Glutamatergic neuron (in vitro differentiated cells): ENCODE results near the gene VIPR1. TPM values are rescaled to one million over a fixed set of nuclear protein-coding genes. Genes with fewer than 3 reads are reported as not detected.

Experiments used
- DNase-seq: peaks from one replicate; pipeline ENCODE4 v3.0.0; 2022
- H3K27ac Mint-ChIP-seq: one replicate; pipeline ENCODE4 v1.8.0; 2020; ENCODE audit warnings: mild to moderate bottlenecking, mixed read lengths, inconsistent platforms; ENCODE audit not compliant: unreplicated experiment
- H3K27me3 Mint-ChIP-seq: one replicate; pipeline ENCODE4 v1.8.0; 2020; ENCODE audit warnings: mild to moderate bottlenecking, moderate library complexity, mixed read lengths, inconsistent platforms; ENCODE audit not compliant: unreplicated experiment
- H3K36me3 Mint-ChIP-seq: one replicate; pipeline ENCODE4 v1.8.0; 2020; ENCODE audit warnings: mild to moderate bottlenecking, mixed read lengths, inconsistent platforms; ENCODE audit not compliant: unreplicated experiment
- H3K4me1 Mint-ChIP-seq: one replicate; pipeline ENCODE4 v1.8.0; 2020; ENCODE audit warnings: mild to moderate bottlenecking, low read depth, mixed read lengths, inconsistent platforms; ENCODE audit not compliant: unreplicated experiment
- H3K4me3 Mint-ChIP-seq: one replicate; pipeline ENCODE4 v1.8.0; 2020; ENCODE audit warnings: mild to moderate bottlenecking, mixed read lengths, inconsistent platforms; ENCODE audit not compliant: unreplicated experiment
- H3K9me3 Mint-ChIP-seq: one replicate; pipeline ENCODE4 v1.8.0; 2020; ENCODE audit warnings: mild to moderate bottlenecking, moderate library complexity, mixed read lengths, inconsistent platforms; ENCODE audit not compliant: unreplicated experiment
- CTCF ChIP-seq: fragments of 200-600 bp; sonication (generic); IDR thresholded peaks from one replicate; pipeline ENCODE4 v1.5.0; 2021; ENCODE audit not compliant: partially characterized antibody, unreplicated experiment
- total RNA-seq: library from RNA; stranded (reverse); fragmentation: NEBNext Ultra II Directional; extraction: Animal tissue kit (Norgen Biotek cat#: 25700); gene quantifications from one replicate; pipeline ENCODE4 v1.2.1, GENCODE V29; 2021; ENCODE audit not compliant: unreplicated experiment

VIPR1 gene
- total RNA-seq, 1 donor from 2014 or later: not detected

GRCh38 chr3:42468111-42468510 is 34.3 kb upstream of the VIPR1 start:
- H3K27ac Mint-ChIP-seq: no peak overlapping the region
- peaks cover 3% of the 10 kb centered on the region for H3K9me3 Mint-ChIP-seq
- DNase-seq: no peak
- no peaks in the 10 kb centered on the region for H3K27me3 Mint-ChIP-seq
- no peak overlapping the region for H3K4me3 Mint-ChIP-seq
- TF ChIP-seq CTCF: no peak
- no peaks in the 10 kb centered on the region for H3K4me1 Mint-ChIP-seq
- H3K36me3 Mint-ChIP-seq: no peaks in the 10 kb centered on the region

GRCh38 chr3:42472555-42472954 is 29.9 kb upstream of the VIPR1 start:
- Mint-ChIP-seq H3K36me3 (no peaks in the 10 kb centered on the region), H3K4me1 (peaks cover 3% of the 10 kb centered on the region), H3K27ac (no peak overlapping the region), H3K27me3 (peaks cover 3% of the 10 kb centered on the region), H3K4me3 (no peak overlapping the region), H3K9me3 (peaks cover 4% of the 10 kb centered on the region)
- TF ChIP-seq CTCF: no peak
- no peak for DNase-seq

- Mint-ChIP-seq H3K4me3 (no peak overlapping the region), H3K27me3 (peaks cover 3% of the 10 kb centered on the region), H3K36me3 (no peaks in the 10 kb centered on the region), H3K27ac (no peak overlapping the region), H3K4me1 (peaks cover 3% of the 10 kb centered on the region), H3K9me3 (peaks cover 4% of the 10 kb centered on the region)
- DNase-seq: no peak
- no peak for TF ChIP-seq CTCF
Measured at GRCh38 chr3:42473083-42473932, 29.1 kb upstream of the VIPR1 start.

DNA sequence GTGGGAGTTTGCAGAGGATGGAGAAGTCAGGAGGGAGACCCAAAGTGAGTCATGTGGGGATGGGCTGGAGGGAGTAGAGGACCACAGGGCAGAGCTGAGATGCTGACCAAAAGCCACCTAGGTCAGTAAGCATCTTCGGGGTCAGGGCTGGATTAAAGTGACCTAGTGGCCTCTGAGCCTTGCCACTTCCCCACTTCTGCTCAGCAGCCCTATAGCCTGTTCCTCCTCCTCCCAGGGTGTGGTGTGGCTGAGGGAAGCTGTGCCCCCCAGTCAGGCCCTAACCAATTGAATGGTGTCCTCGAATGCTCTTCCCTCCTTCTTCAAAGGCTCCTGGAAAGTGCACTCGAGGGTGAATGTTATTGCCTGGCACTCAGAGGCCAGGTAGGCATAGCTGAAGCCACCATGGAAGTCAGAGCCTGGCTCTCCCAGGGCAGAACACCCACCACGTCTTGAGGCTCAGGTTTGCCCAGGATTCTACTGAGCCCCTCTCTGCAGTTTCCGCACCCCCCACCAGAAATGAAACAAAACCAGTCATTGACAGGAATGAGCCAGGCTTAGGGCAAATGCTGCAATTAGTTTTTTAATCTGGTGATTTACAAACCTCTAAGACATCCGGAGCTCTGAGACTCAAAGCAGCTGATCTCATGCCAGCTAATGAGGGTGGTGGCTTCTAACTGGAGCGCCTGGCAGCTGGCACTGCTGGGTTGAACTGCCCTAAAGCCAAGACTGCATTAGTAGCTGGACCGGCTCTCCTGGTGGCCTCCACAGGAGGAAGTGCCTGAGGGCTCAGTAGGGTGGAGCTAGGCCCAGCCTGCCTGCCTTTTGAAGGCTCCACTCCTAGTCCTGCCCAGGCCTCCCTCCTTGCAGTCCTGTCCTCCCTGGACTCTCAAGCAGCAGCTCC is 26.0 kb upstream of the VIPR1 start:
- Mint-ChIP-seq H3K27me3 (peaks cover 4% of the 10 kb centered on the region), H3K4me3 (no peak overlapping the region), H3K36me3 (peaks cover 17% of the 10 kb centered on the region), H3K4me1 (peaks cover 3% of the 10 kb centered on the region), H3K27ac (no peak overlapping the region), H3K9me3 (peaks cover 12% of the 10 kb centered on the region)
- no peak for TF ChIP-seq CTCF
- DNase-seq: no peak
